ENCODE measurements around the gene RBM42. TPM values are rescaled to one million over a fixed set of nuclear protein-coding genes. Genes with fewer than 3 reads are reported as not detected.

RBM42 gene
- total and polyA plus RNA-seq, 9 of the 15 experiments (the other 6 are each of a cell fraction or from before 2014, with no cell fraction given), result 5.7 to 149 (median 32.4) TPM

DNA sequence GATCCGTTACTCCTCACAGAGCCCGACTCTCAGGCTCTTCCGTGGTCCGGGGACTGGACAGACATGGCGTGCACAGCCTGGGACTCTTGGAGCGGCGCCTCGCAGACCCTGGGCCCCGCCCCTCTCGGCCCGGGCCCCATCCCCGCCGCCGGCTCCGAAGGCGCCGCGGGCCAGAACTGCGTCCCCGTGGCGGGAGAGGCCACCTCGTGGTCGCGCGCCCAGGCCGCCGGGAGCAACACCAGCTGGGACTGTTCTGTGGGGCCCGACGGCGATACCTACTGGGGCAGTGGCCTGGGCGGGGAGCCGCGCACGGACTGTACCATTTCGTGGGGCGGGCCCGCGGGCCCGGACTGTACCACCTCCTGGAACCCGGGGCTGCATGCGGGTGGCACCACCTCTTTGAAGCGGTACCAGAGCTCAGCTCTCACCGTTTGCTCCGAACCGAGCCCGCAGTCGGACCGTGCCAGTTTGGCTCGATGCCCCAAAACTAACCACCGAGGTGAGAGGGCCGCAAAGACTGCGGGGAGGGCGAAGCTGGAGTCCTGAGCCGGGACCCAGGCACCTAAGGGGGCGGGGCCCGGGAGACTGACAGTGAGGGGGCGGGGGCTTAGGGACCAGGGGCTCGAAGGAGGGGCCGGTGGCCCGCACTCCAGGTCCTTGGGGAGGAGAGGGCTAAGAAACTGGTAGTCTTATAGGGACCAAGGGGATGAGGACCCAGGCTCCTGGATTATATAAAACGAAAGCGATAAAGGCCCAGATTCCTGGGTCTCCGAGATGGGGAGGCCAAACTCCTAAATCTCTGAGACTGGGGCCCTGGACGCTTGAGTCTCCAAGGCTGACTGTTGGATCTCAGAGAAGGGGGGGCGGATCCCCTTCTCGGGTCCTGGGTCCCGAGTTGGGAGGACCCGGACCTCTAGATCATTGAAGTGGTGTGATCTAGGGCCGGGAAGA is 14.7 kb downstream of the RBM42 start (continued):
- TF ChIP-seq ZNF586 (CRISPR knock-in tag; conservative IDR thresholded peaks at IDR 0.05) (peak; percentile 31; the same call in 1 of the 2 replicates), TAF1 (IDR thresholded peaks at IDR 0.05; ENCODE audit: control insufficient read depth, extremely low read depth, insufficient read depth, low read length, severe bottlenecking) (peak; percentile 94), ZNF140 (CRISPR knock-in tag; IDR thresholded peaks at IDR 0.05) (no peak), ZNF121 (CRISPR knock-in tag; conservative IDR thresholded peaks at IDR 0.05) (0 out of 2 replicates have a peak, but pooled peaks have one; percentile 28), CLOCK (CRISPR knock-in tag; IDR thresholded peaks at IDR 0.05; ENCODE audit: borderline replicate concordance) (no peak), PYGO2 (tag; IDR thresholded peaks at IDR 0.05) (no peak), SIX5 (IDR thresholded peaks at IDR 0.05; ENCODE audit: borderline replicate concordance in 1 of 2, insufficient read depth in 1 of 2, low read depth in 1 of 2, low read length in 2 of 2) (peak; percentile 20 to 38; a peak in 2 of 4 replicates), MCM5 (IDR thresholded peaks at IDR 0.05; ENCODE audit: low read depth) (no peak), SAFB2 (IDR thresholded peaks at IDR 0.05; ENCODE audit: borderline replicate concordance, low read depth, low read length, severe bottlenecking) (no peak), NUFIP1 (IDR thresholded peaks at IDR 0.05; ENCODE audit: partially characterized antibody) (peak; percentile 39), HDAC3 (IDR thresholded peaks at IDR 0.05; ENCODE audit: borderline replicate concordance, partially characterized antibody) (no peak), TARDBP (IDR thresholded peaks at IDR 0.05) (peak; percentile 78; the same call in 1 of the 2 replicates), RB1 (IDR thresholded peaks at IDR 0.05; ENCODE audit: low read depth) (peak; percentile 97), CHD2 (IDR thresholded peaks at IDR 0.05; ENCODE audit: low read depth, low read length) (0 out of 2 replicates have a peak, but pooled peaks have one; percentile 24), HOMEZ (CRISPR knock-in tag; IDR thresholded peaks at IDR 0.05) (no peak), CBX8 (IDR thresholded peaks at IDR 0.05; ENCODE audit: borderline replicate concordance, extremely low read depth, low read depth, low read length, poor library complexity, severe bottlenecking) (no peak)
- TF ChIP-seq, protein P1, sequence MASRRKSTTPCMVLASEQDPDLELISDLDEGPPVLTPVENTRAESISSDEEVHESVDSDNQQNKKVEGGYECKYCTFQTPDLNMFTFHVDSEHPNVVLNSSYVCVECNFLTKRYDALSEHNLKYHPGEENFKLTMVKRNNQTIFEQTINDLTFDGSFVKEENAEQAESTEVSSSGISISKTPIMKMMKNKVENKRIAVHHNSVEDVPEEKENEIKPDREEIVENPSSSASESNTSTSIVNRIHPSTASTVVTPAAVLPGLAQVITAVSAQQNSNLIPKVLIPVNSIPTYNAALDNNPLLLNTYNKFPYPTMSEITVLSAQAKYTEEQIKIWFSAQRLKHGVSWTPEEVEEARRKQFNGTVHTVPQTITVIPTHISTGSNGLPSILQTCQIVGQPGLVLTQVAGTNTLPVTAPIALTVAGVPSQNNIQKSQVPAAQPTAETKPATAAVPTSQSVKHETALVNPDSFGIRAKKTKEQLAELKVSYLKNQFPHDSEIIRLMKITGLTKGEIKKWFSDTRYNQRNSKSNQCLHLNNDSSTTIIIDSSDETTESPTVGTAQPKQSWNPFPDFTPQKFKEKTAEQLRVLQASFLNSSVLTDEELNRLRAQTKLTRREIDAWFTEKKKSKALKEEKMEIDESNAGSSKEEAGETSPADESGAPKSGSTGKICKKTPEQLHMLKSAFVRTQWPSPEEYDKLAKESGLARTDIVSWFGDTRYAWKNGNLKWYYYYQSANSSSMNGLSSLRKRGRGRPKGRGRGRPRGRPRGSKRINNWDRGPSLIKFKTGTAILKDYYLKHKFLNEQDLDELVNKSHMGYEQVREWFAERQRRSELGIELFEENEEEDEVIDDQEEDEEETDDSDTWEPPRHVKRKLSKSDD (conservative IDR thresholded peaks at IDR 0.05; ENCODE audit: low read length), result no peak; the same call in 1 of the 2 replicates

Measured in K562 (cell line).